HG02798 (cell line): ENCODE measurements around the gene LY86.
"Not testable (repeated sequence)": the region's sequence is repeated elsewhere in the genome, so short reads cannot be mapped to it uniquely, and the experiment has no call there.

Experiments
- ATAC-seq: cut with Tn5 transposase; IDR thresholded peaks from one replicate; pipeline ENCODE4 v1.9.1; 2021; ENCODE audit warnings: mild to moderate bottlenecking; ENCODE audit not compliant: unreplicated experiment, poor library complexity

Gene LY86

GRCh38 chr6:6648692-6649343 lies 60.3 kb downstream of the LY86 start:
- ATAC-seq = no peak

- ATAC-seq = no peak
These were observed 61.4 kb downstream of the LY86 start for GRCh38 chr6:6649824-6650349.

- no peak for ATAC-seq
These were observed 62.3 kb downstream of the LY86 start for GRCh38 chr6:6650839-6651238.

- ATAC-seq = no peak
These were observed 62.8 kb downstream of the LY86 start for GRCh38 chr6:6651335-6651734.

- no peak for ATAC-seq
These were observed 64.4 kb downstream of the LY86 start for GRCh38 chr6:6652932-6653331.

GRCh38 chr6:6654599-6655575 lies 66.4 kb downstream of the LY86 start:
- no peak for ATAC-seq

GRCh38 chr6:6655805-6656251 lies 67.3 kb downstream of the LY86 start:
- no peak for ATAC-seq

GRCh38 chr6:6656287-6656686 lies 67.8 kb downstream of the LY86 start:
- no peak for ATAC-seq

GRCh38 chr6:6657085-6657819 lies 68.7 kb downstream of the LY86 start:
- ATAC-seq = no peak

GRCh38 chr6:6657820-6658217 lies 69.3 kb downstream of the LY86 start:
- ATAC-seq = no peak

GRCh38 chr6:6659600-6660327 lies 71.2 kb downstream of the LY86 start:
- ATAC-seq = peak; percentile 71

- no peak for ATAC-seq
These were observed 72.0 kb downstream of the LY86 start for GRCh38 chr6:6660339-6661045.

GRCh38 chr6:6661191-6661590 lies 72.7 kb downstream of the LY86 start:
- ATAC-seq = no peak

- ATAC-seq = no peak
These were observed 73.2 kb downstream of the LY86 start for GRCh38 chr6:6661684-6662083.

- no peak for ATAC-seq
These were observed 75.1 kb downstream of the LY86 start for GRCh38 chr6:6663421-6664135.

- no peak for ATAC-seq
These were observed 77.2 kb downstream of the LY86 start for GRCh38 chr6:6665555-6666243.

GRCh38 chr6:6670150-6670549 lies 81.6 kb downstream of the LY86 start:
- ATAC-seq = not testable (repeated sequence)

- ATAC-seq = no peak
These were observed 86.4 kb downstream of the LY86 start for GRCh38 chr6:6674872-6675271.
